ENCODE results near the gene MS4A6E. TPM values are rescaled to one million over a fixed set of nuclear protein-coding genes. Genes with fewer than 3 reads are reported as not detected.

The MS4A6E gene
- total and polyA plus RNA-seq, 2 donors (not counting 1 experiment from before 2014, with no cell fraction given), result not detected

DNA sequence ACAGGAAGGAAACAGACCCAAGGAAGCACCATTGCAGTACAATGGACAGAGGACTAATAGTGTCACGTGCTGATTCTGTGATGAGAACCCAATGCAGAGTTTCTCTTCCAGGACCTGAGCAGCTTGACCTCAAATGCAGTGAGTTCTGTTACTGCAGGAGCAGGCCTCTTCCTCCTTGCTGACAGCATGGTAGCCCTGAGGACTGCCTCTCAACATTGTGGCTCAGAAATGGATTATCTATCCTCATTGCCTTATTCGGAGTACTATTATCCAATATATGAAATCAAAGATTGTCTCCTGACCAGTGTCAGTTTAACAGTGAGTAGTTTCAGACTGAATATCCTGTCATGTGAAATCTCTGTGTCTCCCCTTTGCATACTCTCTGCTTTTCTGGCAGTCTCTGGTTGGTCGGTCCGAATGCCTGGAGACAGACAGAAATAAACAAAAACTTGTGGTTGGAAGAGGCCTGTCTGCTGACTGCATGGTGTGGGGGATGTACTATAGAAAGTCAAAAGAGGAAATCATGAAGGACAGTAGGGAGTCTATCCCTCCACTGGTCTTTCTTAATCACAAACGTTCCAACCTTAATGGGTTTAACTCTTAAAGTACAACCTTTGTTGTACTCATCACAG lies 62.3 kb downstream of the MS4A6E start:
- DNase-seq (peak; percentile 90), ATAC-seq (ENCODE audit: low read depth) (peak; percentile 89)
- peaks cover 6 to 35% of the 10 kb centered on the region in 2 experiments for H3K36me3 ChIP-seq (replicated peaks in 1 of 2; ENCODE audit: control extremely low read depth in 1 of 2, control insufficient read depth in 1 of 2, extremely low read depth in 1 of 2, insufficient read depth in 2 of 2, low read length in 1 of 2)
- H3K27me3 ChIP-seq (replicated peaks in 1 of 4; ENCODE audit: control extremely low read depth in 1 of 4, control insufficient read depth in 3 of 4, insufficient read depth in 4 of 4, low read length in 3 of 4), result no peaks in the 10 kb centered on the region
- H4K20me1 ChIP-seq (ENCODE audit: control insufficient read depth, insufficient read depth, low read length, poor library complexity, severe bottlenecking), result no peaks in the 10 kb centered on the region
- H3K4me1 ChIP-seq (ENCODE audit: control insufficient read depth in 2 of 2, insufficient read depth in 2 of 2, low read length in 2 of 2), result peaks cover 34 to 36% of the 10 kb centered on the region in 2 donors
- H3K9ac ChIP-seq (ENCODE audit: low read length), result peak overlapping the region; percentile 46
- peaks cover 50% of the 10 kb centered on the region for H3K4me1 Mint-ChIP-seq
- 31% methylated on average over 1 of the region's 5 CpGs for WGBS (ENCODE audit: insufficient coverage)
- H3K4me3 Mint-ChIP-seq, result peak overlapping the region; percentile 68
- peak overlapping the region in 2 of 5 experiments; percentile 2 to 23 for H3K4me3 ChIP-seq (ENCODE audit: control extremely low read depth in 1 of 5, extremely low read depth in 1 of 5, insufficient read depth in 1 of 5, low read depth in 2 of 5, low read length in 4 of 5)
- intact Hi-C loops (cut with micrococcal nuclease), result loop anchor here (1.0 kb wide), 2 partner anchors 11 to 66 kb away; partner anchors contain the start of genes MS4A1 and MS4A7
- H3K27me3 Mint-ChIP-seq, result no peaks in the 10 kb centered on the region
- ChIA-PET CTCF (interaction anchor here (1.2 kb wide), 1 partner anchor 67 kb away, joined by 3 read pairs; the partner anchor contains the start of gene MS4A1), POLR2A (interaction anchor here (1.1 kb wide), 1 partner anchor 12 kb away, joined by 3 read pairs; no protein-coding TSS in a partner anchor)
- peak overlapping the region; percentile 93 for H3K27ac Mint-ChIP-seq
- H3K4me2 ChIP-seq (replicated peaks; ENCODE audit: low read depth, low read length, poor library complexity, severe bottlenecking), result peak overlapping the region; percentile 52
- no peak overlapping the region for H2AFZ ChIP-seq (ENCODE audit: insufficient read depth, low read depth, low read length, poor library complexity, severe bottlenecking)
- H3K9me3 Mint-ChIP-seq (ENCODE audit: insufficient read depth), result peaks cover 3% of the 10 kb centered on the region
- peaks cover 0 to 2% (median 0%) of the 10 kb centered on the region in 3 donors for H3K9me3 ChIP-seq (ENCODE audit: control extremely low read depth in 1 of 3, control insufficient read depth in 2 of 3, insufficient read depth in 1 of 3, low read length in 2 of 3)
- peaks cover 20% of the 10 kb centered on the region for H3K79me2 ChIP-seq (ENCODE audit: control insufficient read depth, insufficient read depth, low read length)
- peak overlapping the region; percentile 82 to 96 for H3K27ac ChIP-seq (ENCODE audit: low read length in 2 of 2)
- TF ChIP-seq, protein P1, sequence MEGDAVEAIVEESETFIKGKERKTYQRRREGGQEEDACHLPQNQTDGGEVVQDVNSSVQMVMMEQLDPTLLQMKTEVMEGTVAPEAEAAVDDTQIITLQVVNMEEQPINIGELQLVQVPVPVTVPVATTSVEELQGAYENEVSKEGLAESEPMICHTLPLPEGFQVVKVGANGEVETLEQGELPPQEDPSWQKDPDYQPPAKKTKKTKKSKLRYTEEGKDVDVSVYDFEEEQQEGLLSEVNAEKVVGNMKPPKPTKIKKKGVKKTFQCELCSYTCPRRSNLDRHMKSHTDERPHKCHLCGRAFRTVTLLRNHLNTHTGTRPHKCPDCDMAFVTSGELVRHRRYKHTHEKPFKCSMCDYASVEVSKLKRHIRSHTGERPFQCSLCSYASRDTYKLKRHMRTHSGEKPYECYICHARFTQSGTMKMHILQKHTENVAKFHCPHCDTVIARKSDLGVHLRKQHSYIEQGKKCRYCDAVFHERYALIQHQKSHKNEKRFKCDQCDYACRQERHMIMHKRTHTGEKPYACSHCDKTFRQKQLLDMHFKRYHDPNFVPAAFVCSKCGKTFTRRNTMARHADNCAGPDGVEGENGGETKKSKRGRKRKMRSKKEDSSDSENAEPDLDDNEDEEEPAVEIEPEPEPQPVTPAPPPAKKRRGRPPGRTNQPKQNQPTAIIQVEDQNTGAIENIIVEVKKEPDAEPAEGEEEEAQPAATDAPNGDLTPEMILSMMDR (IDR thresholded peaks at IDR 0.05), result no peak
- TF ChIP-seq EZH2 (IDR thresholded peaks at IDR 0.05; ENCODE audit: borderline replicate concordance, insufficient read depth, low read depth, low read length, poor library complexity, severe bottlenecking), result no peak

DNA sequence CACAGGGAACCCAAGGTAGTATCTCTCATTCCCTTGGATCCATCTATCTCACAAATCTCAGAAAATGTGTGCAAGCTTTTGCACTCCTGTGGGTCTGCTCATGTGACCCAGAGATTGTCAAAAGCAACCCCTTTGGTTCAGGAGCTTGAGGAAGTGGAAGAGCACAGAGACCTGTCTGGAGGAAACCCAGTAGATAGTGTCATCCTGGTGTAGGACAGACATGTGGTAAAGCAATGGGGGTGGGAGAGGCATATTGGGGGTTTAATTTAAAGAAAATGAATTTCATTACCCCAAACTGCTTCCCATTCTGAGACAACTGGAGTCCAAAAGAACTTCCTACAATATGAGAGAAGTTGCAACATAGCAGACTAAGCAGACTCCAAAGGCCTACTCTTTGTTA lies 63.4 kb downstream of the MS4A6E start:
- CTCF ChIA-PET, result interaction anchor here (0.9 to 1.0 kb wide), 2 partner anchors 27 to 66 kb away, joined by 3 to 4 read pairs; no protein-coding TSS in a partner anchor
- Histone ChIP-seq H3K27me3 (replicated peaks in 1 of 4; ENCODE audit: control extremely low read depth in 1 of 4, control insufficient read depth in 3 of 4, insufficient read depth in 4 of 4, low read length in 3 of 4) (no peaks in the 10 kb centered on the region), H4K20me1 (ENCODE audit: control insufficient read depth, insufficient read depth, low read length, poor library complexity, severe bottlenecking) (no peaks in the 10 kb centered on the region), H3K9ac (ENCODE audit: low read length) (peak overlapping the region; percentile 23), H3K36me3 (replicated peaks in 1 of 2; ENCODE audit: control extremely low read depth in 1 of 2, control insufficient read depth in 1 of 2, extremely low read depth in 1 of 2, insufficient read depth in 2 of 2, low read length in 1 of 2) (peaks cover 6 to 26% of the 10 kb centered on the region in 2 experiments), H3K79me2 (ENCODE audit: control insufficient read depth, insufficient read depth, low read length) (peaks cover 22% of the 10 kb centered on the region), H3K27ac (ENCODE audit: low read length in 2 of 2) (peak overlapping the region; percentile 82 to 96), H3K4me3 (ENCODE audit: control extremely low read depth in 1 of 5, extremely low read depth in 1 of 5, insufficient read depth in 1 of 5, low read depth in 2 of 5, low read length in 4 of 5) (peak overlapping the region in 1 of 5 experiments; percentile 15), H3K4me2 (replicated peaks; ENCODE audit: low read depth, low read length, poor library complexity, severe bottlenecking) (peak overlapping the region; percentile 52), H2AFZ (ENCODE audit: insufficient read depth, low read depth, low read length, poor library complexity, severe bottlenecking) (no peak overlapping the region), H3K4me1 (ENCODE audit: control insufficient read depth in 2 of 2, insufficient read depth in 2 of 2, low read length in 2 of 2) (peaks cover 34 to 39% of the 10 kb centered on the region in 2 donors), H3K9me3 (ENCODE audit: control extremely low read depth in 1 of 3, control insufficient read depth in 2 of 3, insufficient read depth in 1 of 3, low read length in 2 of 3) (no peaks in the 10 kb centered on the region)
- intact Hi-C loops (cut with micrococcal nuclease), result no loop called here
- DNase-seq (peak; percentile 38), ATAC-seq (ENCODE audit: low read depth) (no peak)
- Mint-ChIP-seq H3K4me1 (peaks cover 53% of the 10 kb centered on the region), H3K27me3 (no peaks in the 10 kb centered on the region), H3K9me3 (ENCODE audit: insufficient read depth) (peaks cover 3% of the 10 kb centered on the region), H3K27ac (peak overlapping the region; percentile 79), H3K4me3 (peak overlapping the region; percentile 39)
- POLR2A ChIA-PET, result interaction anchor here (0.6 to 1.1 kb wide), 3 partner anchors 13 to 698 kb away, joined by 3 to 4 read pairs (median 3); no protein-coding TSS in a partner anchor
- no peak for TF ChIP-seq EZH2 (IDR thresholded peaks at IDR 0.05; ENCODE audit: borderline replicate concordance, insufficient read depth, low read depth, low read length, poor library complexity, severe bottlenecking)
- TF ChIP-seq, protein P1 (IDR thresholded peaks at IDR 0.05), result no peak

All from B cell (primary cell).